ENCODE results near the gene ILRUN.

GRCh38 chr6:34663371-34663770 lies 33.2 kb downstream of the ILRUN start:
- no peak for TF ChIP-seq CTCF (conservative IDR thresholded peaks at IDR 0.05; ENCODE audit: low read length)
- no peak for TF ChIP-seq EZH2phosphoT487 (IDR thresholded peaks at IDR 0.05; ENCODE audit: borderline replicate concordance, low read depth, low read length)
